ENCODE measurements around the gene TTC12. TPM values are rescaled to one million over a fixed set of nuclear protein-coding genes. Genes with fewer than 3 reads are reported as not detected.

TTC12 gene
- total and polyA plus RNA-seq, 2 of the 8 experiments (the other 6 are each of a cell fraction or from before 2014, with no cell fraction given) = 4.7 to 9.0 TPM

DNA sequence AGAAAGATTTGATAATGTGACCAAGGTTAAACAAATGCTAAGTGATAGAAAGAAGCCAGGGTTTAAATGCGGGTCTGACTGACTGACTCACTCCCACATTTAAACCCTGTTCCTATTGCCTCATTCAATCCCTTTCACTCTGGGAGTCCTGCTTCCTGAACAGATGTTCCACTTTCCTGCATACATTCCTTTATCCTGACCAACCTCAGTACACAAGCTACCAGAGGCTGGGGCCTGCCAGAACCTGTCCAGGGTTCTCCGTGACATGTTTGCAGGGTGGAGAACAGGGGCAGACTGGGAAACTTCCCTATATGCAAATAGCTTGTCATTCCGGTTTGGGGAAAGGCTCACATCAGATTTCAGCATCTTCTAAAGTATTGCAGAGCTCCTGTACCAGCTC is 70.2 kb downstream of the TTC12 start:
- no peak overlapping the region for H3K56ac ChIP-seq (replicated peaks; ENCODE audit: insufficient read length, low read depth, low read length)
- no peaks in the 10 kb centered on the region for H3K79me2 ChIP-seq (ENCODE audit: control insufficient read depth in 1 of 2, insufficient read depth in 2 of 2, low read length in 2 of 2)
- no peak overlapping the region for H2BK20ac ChIP-seq (ENCODE audit: low read length)
- peaks cover 4 to 10% (median 8%) of the 10 kb centered on the region in 4 experiments; a peak in 5 of 7 replicates for H3K4me1 ChIP-seq (replicated peaks in 1 of 4; ENCODE audit: control insufficient read depth in 3 of 4, insufficient read depth in 4 of 4, low read length in 3 of 4)
- no peaks in the 10 kb centered on the region for H3K36me3 ChIP-seq (ENCODE audit: control insufficient read depth in 2 of 4, insufficient read depth in 4 of 4, low read length in 3 of 4)
- no peak overlapping the region for H3K4me2 ChIP-seq (ENCODE audit: insufficient read depth in 1 of 2, low read depth in 2 of 2, low read length in 2 of 2)
- H3K4ac ChIP-seq (replicated peaks; ENCODE audit: insufficient read length, low read depth, low read length) = no peak overlapping the region
- no peak overlapping the region for H3K9ac ChIP-seq (replicated peaks in 1 of 4; ENCODE audit: extremely low read depth in 1 of 4, low read depth in 3 of 4, low read length in 3 of 4)
- DNase-seq (ENCODE audit: low read depth in 1 of 2, low spot score in 2 of 2) (no peak), FAIRE-seq (no peak)
- no peak overlapping the region for H4K8ac ChIP-seq (ENCODE audit: extremely low read depth, insufficient read depth, low read length)
- WGBS, 2 experiments (ENCODE audit: extremely low coverage in 1 of 2, insufficient coverage in 1 of 2, insufficient read length in 1 of 2, insufficient replicate concordance in 2 of 2, low coverage in 1 of 2, low lambda C conversion rate in 2 of 2, missing lambda C conversion rate in 1 of 2) = 79% methylated on average over 3 of the region's 3 CpGs; no CpG with 5 or more reads in 1 of the 2 experiments
- no peak overlapping the region for H2AFZ ChIP-seq (ENCODE audit: low read length)
- H2BK12ac ChIP-seq (ENCODE audit: low read depth, low read length) = no peak overlapping the region
- peaks cover 0 to 8% (median 4%) of the 10 kb centered on the region in 4 experiments; a peak in 3 of 7 replicates for H3K27me3 ChIP-seq (replicated peaks in 1 of 4; ENCODE audit: control insufficient read depth in 3 of 4, extremely low read depth in 1 of 4, insufficient read depth in 3 of 4, low read length in 3 of 4)
- no peak for TF ChIP-seq CEBPB (IDR thresholded peaks at IDR 0.05; ENCODE audit: low read depth, low read length)
- TF ChIP-seq, protein P1, sequence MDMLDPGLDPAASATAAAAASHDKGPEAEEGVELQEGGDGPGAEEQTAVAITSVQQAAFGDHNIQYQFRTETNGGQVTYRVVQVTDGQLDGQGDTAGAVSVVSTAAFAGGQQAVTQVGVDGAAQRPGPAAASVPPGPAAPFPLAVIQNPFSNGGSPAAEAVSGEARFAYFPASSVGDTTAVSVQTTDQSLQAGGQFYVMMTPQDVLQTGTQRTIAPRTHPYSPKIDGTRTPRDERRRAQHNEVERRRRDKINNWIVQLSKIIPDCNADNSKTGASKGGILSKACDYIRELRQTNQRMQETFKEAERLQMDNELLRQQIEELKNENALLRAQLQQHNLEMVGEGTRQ (IDR thresholded peaks at IDR 0.05; ENCODE audit: low read length) = no peak
- no peak for TF ChIP-seq BACH1 (IDR thresholded peaks at IDR 0.05; ENCODE audit: low read length)
- no peak for TF ChIP-seq JUND (IDR thresholded peaks at IDR 0.05; ENCODE audit: low read length)
- TF ChIP-seq SRF (IDR thresholded peaks at IDR 0.05; ENCODE audit: low read depth, low read length) = no peak
- TF ChIP-seq, protein P2, sequence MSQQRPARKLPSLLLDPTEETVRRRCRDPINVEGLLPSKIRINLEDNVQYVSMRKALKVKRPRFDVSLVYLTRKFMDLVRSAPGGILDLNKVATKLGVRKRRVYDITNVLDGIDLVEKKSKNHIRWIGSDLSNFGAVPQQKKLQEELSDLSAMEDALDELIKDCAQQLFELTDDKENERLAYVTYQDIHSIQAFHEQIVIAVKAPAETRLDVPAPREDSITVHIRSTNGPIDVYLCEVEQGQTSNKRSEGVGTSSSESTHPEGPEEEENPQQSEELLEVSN (IDR thresholded peaks at IDR 0.05) = no peak
- no peak for TF ChIP-seq SP4 (IDR thresholded peaks at IDR 0.05; ENCODE audit: low read length)
- CTCF ChIA-PET (ENCODE audit: partially characterized antibody) = interaction anchor here (0.8 to 2.2 kb wide), 7 partner anchors 9 to 148 kb away, joined by 3 to 6 read pairs (median 3); no protein-coding TSS in a partner anchor
- no peaks in the 10 kb centered on the region for H3K9me3 ChIP-seq (ENCODE audit: insufficient read depth in 2 of 2, low read depth in 1 of 2, low read length in 1 of 2)
- H2BK15ac ChIP-seq (ENCODE audit: low read length) = no peak overlapping the region
- POLR2A ChIA-PET (ENCODE audit: partially characterized antibody) = interaction anchor here (1.2 kb wide), 1 partner anchor 12 kb away, joined by 4 read pairs; no protein-coding TSS in a partner anchor
- no peaks in the 10 kb centered on the region for H4K20me1 ChIP-seq (replicated peaks in 1 of 2; ENCODE audit: control insufficient read depth in 1 of 2, insufficient read depth in 2 of 2, low read length in 2 of 2)
- no peaks in the 10 kb centered on the region for H3K79me1 ChIP-seq (ENCODE audit: low read depth, low read length)
- no peak overlapping the region for H3K27ac ChIP-seq (ENCODE audit: low read depth, low read length)
- no peak overlapping the region for H4K5ac ChIP-seq (ENCODE audit: insufficient read length, low read depth, low read length)
- H3K14ac ChIP-seq (ENCODE audit: insufficient read length) = no peak overlapping the region
- no peak overlapping the region for H2BK120ac ChIP-seq (replicated peaks; ENCODE audit: low read depth, low read length)
- no peaks in the 10 kb centered on the region for H3K23me2 ChIP-seq (ENCODE audit: low read depth, low read length)
- no peak overlapping the region for H3K4me3 ChIP-seq (ENCODE audit: extremely low read depth in 1 of 4, insufficient read depth in 2 of 4, low read depth in 3 of 4, low read length in 4 of 4)
- H2BK5ac ChIP-seq (ENCODE audit: low read depth, low read length) = no peak overlapping the region
- no peak overlapping the region for H2AK5ac ChIP-seq (ENCODE audit: low read depth, low read length)
- H3K18ac ChIP-seq (ENCODE audit: extremely low read depth, low read length) = no peak overlapping the region
- H3K23ac ChIP-seq (ENCODE audit: insufficient read length) = no peak overlapping the region
- H4K91ac ChIP-seq (replicated peaks; ENCODE audit: insufficient read length, low read length) = no peak overlapping the region
